OCI-LY7 (cell line): ENCODE results near the gene ZSWIM3. TPM values are rescaled to one million over a fixed set of nuclear protein-coding genes. Genes with fewer than 3 reads are reported as not detected.

ENCODE experiments used
- BruUV-seq: library from RNA; stranded (reverse); fragments of 400-500 nt; replicated peaks from 2 replicates; lab custom pipeline; 2021; lab: Mats Ljungman, UMichigan
- CTCF ChIA-PET: fragments of 300-600 bp; sonication (Branson Sonifier 250); formaldehyde crosslinking; loops from one replicate; lab custom pipeline; 2022; ENCODE audit warnings: antibody characterized with exemption; ENCODE audit not compliant: unreplicated experiment; lab: Charles Lee
- POLR2A ChIA-PET: fragments of 300-600 bp; sonication (Branson Sonifier 250); formaldehyde crosslinking; loops from one replicate; lab custom pipeline; 2022; ENCODE audit warnings: antibody characterized with exemption; lab: Charles Lee
- DNase-seq: peaks from one replicate; pipeline ENCODE4 v3.0.0-alpha.2; 2015; ENCODE audit warnings: low spot score
- H2AFZ ChIP-seq: fragments of 200-600 bp; sonication (generic), shearing (Covaris generic); 2 replicates; pipeline ENCODE4 v1.6.1; 2014; ENCODE audit warnings: mild to moderate bottlenecking, antibody characterized with exemption, low read length, moderate library complexity
- H3K27ac ChIP-seq: fragments of 200-600 bp; sonication (generic); 2 replicates; pipeline ENCODE4 v1.5.1; 2014; ENCODE audit warnings: mixed run types, low read depth, mild to moderate bottlenecking, moderate library complexity, low read length, inconsistent platforms; ENCODE audit not compliant: poor library complexity, severe bottlenecking
- H3K36me3 ChIP-seq: fragments of 200-600 bp; sonication (generic); 2 replicates; pipeline ENCODE4 v1.6.1; 2014; ENCODE audit warnings: mild to moderate bottlenecking, antibody characterized with exemption, low read length, moderate library complexity, mixed read lengths; ENCODE audit not compliant: insufficient read depth
- H3K4me1 ChIP-seq: fragments of 200-600 bp; sonication (generic); 2 replicates; pipeline ENCODE4 v1.5.1; 2014; ENCODE audit warnings: mild to moderate bottlenecking, low read length; ENCODE audit not compliant: insufficient read depth, poor library complexity, severe bottlenecking
- H3K4me2 ChIP-seq: fragments of 200-600 bp; sonication (generic); 2 replicates; pipeline ENCODE4 v1.6.1; 2014; ENCODE audit warnings: mild to moderate bottlenecking, low read length
- H3K4me3 ChIP-seq: fragments of 200-600 bp; sonication (generic); 2 replicates; pipeline ENCODE4 v1.5.1; 2014; ENCODE audit warnings: mild to moderate bottlenecking, low read depth, low read length; ENCODE audit not compliant: poor library complexity, severe bottlenecking
- H3K79me2 ChIP-seq: fragments of 200-600 bp; sonication (generic); 2 replicates; pipeline ENCODE4 v1.6.1; 2016; ENCODE audit warnings: low read depth, mild to moderate bottlenecking, low read length, moderate library complexity, mixed read lengths; ENCODE audit not compliant: insufficient read depth
- H3K9me2 ChIP-seq: fragments of 200-600 bp; sonication (generic); 2 replicates; pipeline ENCODE4 v1.6.1; 2016; ENCODE audit warnings: mild to moderate bottlenecking, low read length, mixed read lengths; ENCODE audit not compliant: insufficient read depth
- H3K9me3 ChIP-seq: fragments of 200-600 bp; sonication (generic); 2 replicates; pipeline ENCODE4 v1.6.1; 2014; ENCODE audit warnings: mild to moderate bottlenecking, mixed run types, low read length, mixed read lengths
- H4K20me1 ChIP-seq: fragments of 200-600 bp; sonication (generic); 2 replicates; pipeline ENCODE4 v1.6.1; 2014; ENCODE audit warnings: mild to moderate bottlenecking, antibody characterized with exemption, low read length, moderate library complexity, mixed read lengths; ENCODE audit not compliant: insufficient read depth
- EZH2phosphoT487 ChIP-seq: fragments of 200-600 bp; sonication (generic); IDR thresholded peaks from 2 replicates; pipeline ENCODE4 v1.6.1; 2018; ENCODE audit warnings: low read depth, borderline replicate concordance, mild to moderate bottlenecking, mixed run types, antibody characterized with exemption, low read length, moderate library complexity, mixed read lengths
- intact Hi-C: fragments of 100-400 bp; cut with micrococcal nuclease; formaldehyde crosslinking; loops from one replicate; pipeline ENCODE4 v1.10.0; 2022; ENCODE audit not compliant: unreplicated experiment
- total RNA-seq, 2 experiments: library from RNA; depleted of rRNA in 1 of 2; stranded (reverse); fragments of >200 nt in 1 of 2; shearing (Covaris generic) in 1 of 2; gene quantifications; 2 replicates each; pipeline ENCODE4 v1.2.3, GENCODE V29; 2014 to 2022
- TF ChIP-seq, protein P1 (sequence below): fragments of 200-600 bp; sonication (generic); conservative IDR thresholded peaks from 2 replicates; pipeline ENCODE4 v1.5.1; 2014; ENCODE audit warnings: mild to moderate bottlenecking, antibody characterized with exemption, low read length, moderate library complexity, mixed read lengths

ZSWIM3 gene
- total RNA-seq, 2 experiments from 2014 or later, result 5.7 to 6.0 TPM

DNA sequence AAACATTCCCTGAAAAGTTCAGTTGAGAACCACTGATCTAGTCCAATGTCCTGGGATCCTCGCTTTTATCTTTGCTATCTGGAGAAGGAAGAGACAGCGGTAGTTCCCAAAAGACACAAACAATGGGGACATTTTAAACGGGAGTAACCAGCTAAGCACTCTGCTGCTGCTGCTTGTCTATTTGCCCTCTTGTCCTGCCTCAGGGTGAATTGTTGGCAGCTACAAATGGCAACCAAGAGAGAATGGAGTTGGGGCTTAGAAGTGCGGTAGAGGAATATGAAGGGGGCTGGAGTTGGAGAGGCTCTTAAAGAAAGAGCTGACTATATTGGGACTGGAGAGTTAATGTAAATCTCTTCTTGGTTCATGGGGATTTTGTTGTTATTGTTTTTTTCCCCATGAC lies 17.2 kb downstream of the ZSWIM3 start:
- no TSS peak for BruUV-seq
- Histone ChIP-seq H3K36me3 (no peaks in the 10 kb centered on the region), H3K27ac (no peak overlapping the region), H3K4me2 (no peak overlapping the region), H2AFZ (no peak overlapping the region), H3K9me3 (no peaks in the 10 kb centered on the region), H3K4me3 (no peak overlapping the region), H4K20me1 (no peaks in the 10 kb centered on the region), H3K4me1 (no peaks in the 10 kb centered on the region), H3K9me2 (no peaks in the 10 kb centered on the region), H3K79me2 (no peaks in the 10 kb centered on the region)
- ChIA-PET POLR2A (no interaction called here), CTCF (no interaction called here)
- DNase-seq, result no peak
- intact Hi-C loops, result no loop called here
- no peak for TF ChIP-seq EZH2phosphoT487
- TF ChIP-seq, protein P1, sequence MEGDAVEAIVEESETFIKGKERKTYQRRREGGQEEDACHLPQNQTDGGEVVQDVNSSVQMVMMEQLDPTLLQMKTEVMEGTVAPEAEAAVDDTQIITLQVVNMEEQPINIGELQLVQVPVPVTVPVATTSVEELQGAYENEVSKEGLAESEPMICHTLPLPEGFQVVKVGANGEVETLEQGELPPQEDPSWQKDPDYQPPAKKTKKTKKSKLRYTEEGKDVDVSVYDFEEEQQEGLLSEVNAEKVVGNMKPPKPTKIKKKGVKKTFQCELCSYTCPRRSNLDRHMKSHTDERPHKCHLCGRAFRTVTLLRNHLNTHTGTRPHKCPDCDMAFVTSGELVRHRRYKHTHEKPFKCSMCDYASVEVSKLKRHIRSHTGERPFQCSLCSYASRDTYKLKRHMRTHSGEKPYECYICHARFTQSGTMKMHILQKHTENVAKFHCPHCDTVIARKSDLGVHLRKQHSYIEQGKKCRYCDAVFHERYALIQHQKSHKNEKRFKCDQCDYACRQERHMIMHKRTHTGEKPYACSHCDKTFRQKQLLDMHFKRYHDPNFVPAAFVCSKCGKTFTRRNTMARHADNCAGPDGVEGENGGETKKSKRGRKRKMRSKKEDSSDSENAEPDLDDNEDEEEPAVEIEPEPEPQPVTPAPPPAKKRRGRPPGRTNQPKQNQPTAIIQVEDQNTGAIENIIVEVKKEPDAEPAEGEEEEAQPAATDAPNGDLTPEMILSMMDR, result no peak

DNA sequence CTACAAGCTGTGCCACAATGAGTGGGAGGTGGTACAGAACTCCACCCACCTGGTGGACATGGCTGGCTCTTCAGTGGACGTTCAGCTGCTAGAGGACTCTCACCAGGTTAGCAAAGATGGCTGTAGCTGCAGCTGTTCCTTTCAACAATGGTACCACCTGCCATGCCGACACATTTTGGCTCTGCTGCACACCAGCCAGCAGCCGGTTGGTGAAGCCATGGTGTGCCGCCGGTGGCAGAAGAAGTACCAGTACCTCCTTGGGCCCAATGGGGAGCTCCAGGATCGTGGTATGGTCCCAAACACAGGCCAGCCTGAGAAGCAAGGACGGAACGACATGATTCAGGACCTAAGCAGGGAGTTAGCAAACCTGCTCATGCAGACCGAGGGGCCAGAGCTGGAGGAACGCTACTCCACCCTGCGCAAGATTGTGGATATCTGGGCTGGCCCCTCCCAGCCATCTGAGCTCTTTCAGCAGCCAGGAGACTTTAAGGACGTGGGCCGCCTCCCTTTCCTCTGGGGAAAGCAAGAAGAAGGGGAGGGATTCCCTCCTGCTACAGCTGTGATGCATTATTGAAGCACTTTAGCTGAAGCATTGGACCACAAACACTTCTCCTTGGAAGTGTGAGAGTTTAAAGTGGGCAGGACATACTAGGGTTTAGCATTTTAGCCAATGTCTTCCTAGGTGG lies 20.8 kb downstream of the ZSWIM3 start:
- BruUV-seq, result no TSS peak

More for the DNA sequence above, 20.8 kb downstream of the ZSWIM3 start:
- Histone ChIP-seq H3K4me1 (peaks cover 4% of the 10 kb centered on the region), H3K4me2 (no peak overlapping the region), H3K4me3 (no peak overlapping the region), H3K9me2 (no peaks in the 10 kb centered on the region), H3K9me3 (no peaks in the 10 kb centered on the region), H4K20me1 (no peaks in the 10 kb centered on the region), H3K79me2 (peaks cover 11% of the 10 kb centered on the region; the same call in 1 of the 2 replicates), H3K36me3 (peaks cover 9% of the 10 kb centered on the region; the same call in 1 of the 2 replicates), H3K27ac (no peak overlapping the region), H2AFZ (no peak overlapping the region)
- intact Hi-C loops, result no loop called here
- ChIA-PET CTCF (no interaction called here), POLR2A (no interaction called here)
- no peak for DNase-seq
- TF ChIP-seq, protein P1, result no peak
